K562 (cell line): ENCODE data around the gene WDR90. TPM values are rescaled to one million over a fixed set of nuclear protein-coding genes. Genes with fewer than 3 reads are reported as not detected.
"Not testable (repeated sequence)": the region's sequence is repeated elsewhere in the genome, so short reads cannot be mapped to it uniquely, and the experiment has no call there.

Experiments used
- ATAC-seq: fragments of 200-7000 bp; cut with Tn5 transposase; 3 replicates; pipeline ENCODE4 v1.9.1; 2020; ENCODE audit warnings: moderate library complexity
- BruUV-seq: library from RNA; stranded (reverse); fragments of 400-500 nt; replicated peaks from 2 replicates; lab custom pipeline; 2021; lab: Mats Ljungman, UMichigan
- CTCF ChIA-PET: fragments of 300-600 bp; formaldehyde crosslinking; extraction: SDS; loops from one replicate; lab custom pipeline; 2021; ENCODE audit warnings: low intra/inter-chr PET ratio; lab: Yijun Ruan, JAX
- POLR2A ChIA-PET: fragments of 300-600, 350-650 bp; sonication (Branson Sonifier 250); formaldehyde crosslinking; extraction: SDS; loops from one replicate; lab custom pipeline; 2021; ENCODE audit warnings: antibody characterized with exemption, inconsistent platforms; lab: Yijun Ruan, JAX
- DNase-seq, 4 experiments: peaks; one replicate each; pipeline versions ENCODE4 v3.0.0 to v3.0.0-alpha.2; 2011 to 2018; ENCODE audit warnings: low spot score in 3 of 4, mixed read lengths in 3 of 4; ENCODE audit errors: extremely low read depth in 1 of 4
- FAIRE-seq: peaks from 2 replicates; lab custom pipeline; 2011; peaks lifted over from hg19 to GRCh38; lab: Jason Lieb, UNC
- H2AFZ ChIP-seq: 2 replicates; pipeline ENCODE4 v1.6.0; 2011; ENCODE audit warnings: low read depth, low read length, control low read depth, inconsistent platforms
- H3K27ac ChIP-seq: fragments of 200-600 bp; 3 replicates; pipeline ENCODE4 v1.8.0; 2011; ENCODE audit warnings: low read depth, mild to moderate bottlenecking, control low read depth, inconsistent platforms, low read length, moderate library complexity, mixed read lengths; ENCODE audit errors: extremely low read depth
- H3K27me3 ChIP-seq, 2 experiments: fragments of 300-600 bp in 1 of 2; 2 replicates in 1 of 2; 3 replicates in 1 of 2; pipeline versions ENCODE4 v1.6.0 to v1.8.0; 2011; ENCODE audit warnings: inconsistent platforms in 2 of 2, low read length in 2 of 2, mild to moderate bottlenecking in 1 of 2, mixed read lengths in 1 of 2, moderate library complexity in 1 of 2; ENCODE audit not compliant: control insufficient read depth in 2 of 2, insufficient read depth in 2 of 2
- H3K36me3 ChIP-seq: fragments of 300-600 bp; 3 replicates; pipeline ENCODE4 v1.8.0; 2011; ENCODE audit warnings: mild to moderate bottlenecking, low read length, inconsistent platforms; ENCODE audit not compliant: control insufficient read depth, insufficient read depth
- H3K4me1 ChIP-seq, 2 experiments: fragments of 200-600 bp in 1 of 2; replicated peaks in 1 of 2; 2 replicates in 1 of 2; 3 replicates in 1 of 2; pipeline versions ENCODE4 v1.5.1 to v1.8.0; 2011; ENCODE audit warnings: inconsistent platforms in 2 of 2, low read length in 2 of 2, mild to moderate bottlenecking in 1 of 2, mixed read lengths in 1 of 2, moderate library complexity in 1 of 2; ENCODE audit not compliant: control insufficient read depth in 2 of 2, insufficient read depth in 2 of 2
- H3K4me2 ChIP-seq: 2 replicates; pipeline ENCODE4 v1.6.1; 2011; ENCODE audit warnings: low read length, control low read depth, inconsistent platforms, mixed read lengths; ENCODE audit not compliant: insufficient read depth
- H3K4me3 ChIP-seq: fragments of 200-600 bp; sonication (generic), shearing (Covaris generic); 2 replicates; pipeline ENCODE4 v1.5.1; 2016; ENCODE audit warnings: control low read depth, inconsistent platforms
- H3K79me2 ChIP-seq: fragments of 200-600 bp; 3 replicates; pipeline ENCODE4 v1.8.0; 2011; ENCODE audit warnings: low read length, inconsistent platforms; ENCODE audit not compliant: control insufficient read depth, insufficient read depth
- H3K9ac ChIP-seq, 2 experiments: 2 replicates each; pipeline versions ENCODE4 v1.6.0 to v1.6.1; 2011; ENCODE audit warnings: low read depth in 2 of 2, low read length in 2 of 2, control low read depth in 1 of 2, inconsistent platforms in 1 of 2, mild to moderate bottlenecking in 1 of 2, mixed read lengths in 1 of 2; ENCODE audit not compliant: insufficient read depth in 1 of 2
- H3K9me1 ChIP-seq: one replicate; pipeline ENCODE4 v1.6.0; 2011; ENCODE audit warnings: inconsistent platforms, mild to moderate bottlenecking, low read length, moderate library complexity; ENCODE audit not compliant: control insufficient read depth, insufficient read depth
- H3K9me3 ChIP-seq: replicated peaks from 2 replicates; pipeline ENCODE4 v1.5.1; 2011; ENCODE audit warnings: low read depth, low read length, inconsistent platforms; ENCODE audit not compliant: control insufficient read depth, insufficient read depth
- H4K20me1 ChIP-seq: replicated peaks from 2 replicates; pipeline ENCODE4 v1.6.1; 2011; ENCODE audit warnings: low read length, inconsistent platforms, mixed read lengths; ENCODE audit not compliant: control insufficient read depth, insufficient read depth
- ARID4B ChIP-seq: sonication (generic); formaldehyde crosslinking; IDR thresholded peaks from 2 replicates; pipeline ENCODE4 v1.8.0; 2022; ENCODE audit warnings: mild to moderate bottlenecking, missing genetic modification reagents
- CREM ChIP-seq: IDR thresholded peaks from 2 replicates; pipeline ENCODE4 v1.6.1; 2014; ENCODE audit warnings: antibody characterized with exemption, low read depth
- KDM1A ChIP-seq, 2 experiments: fragments of 450-650 bp; IDR thresholded peaks; 2 replicates each; pipeline ENCODE4 v1.6.1; 2016; ENCODE audit warnings: mild to moderate bottlenecking in 2 of 2
- PHF21A ChIP-seq: fragments of 450-650 bp; IDR thresholded peaks from 2 replicates; pipeline ENCODE4 v1.6.1; 2017; ENCODE audit warnings: low read depth, borderline replicate concordance
- REST ChIP-seq, 2 experiments: fragments of 450-650 bp; formaldehyde crosslinking in 1 of 2; IDR thresholded peaks; 2 replicates each; pipeline versions ENCODE4 v1.4.0 to v1.6.1; 2014 to 2020; ENCODE audit warnings: mild to moderate bottlenecking in 2 of 2, borderline replicate concordance in 1 of 2, low read depth in 1 of 2
- SMARCA4 ChIP-seq: fragments of 450-650 bp; IDR thresholded peaks from 2 replicates; pipeline ENCODE4 v1.6.1; 2016
- WGBS: fragments of 100-300 bp; shearing (Covaris generic); methylation state at CpG from one replicate; pipeline ENCODE4 v1.1.6; 2016; ENCODE audit warnings: low coverage, mixed read lengths; ENCODE audit not compliant: insufficient coverage; ENCODE audit errors: missing lambda C conversion rate; 5-methylcytosine and 5-hydroxymethylcytosine counted together
- in situ Hi-C: fragments of 300-500 bp; cut with MboI; formaldehyde crosslinking; loops from 4 replicates; pipeline ENCODE4 v1.15.0; 2018; ENCODE audit warnings: inconsistent platforms, mixed read lengths
- intact Hi-C: fragments of 100-400 bp; cut with micrococcal nuclease; formaldehyde crosslinking; loops from 2 replicates; pipeline ENCODE4 v1.14.2; 2022
- polyA plus RNA-seq, 8 experiments: library from polyadenylated mRNA; depleted of rRNA in 4 of 8; stranded (reverse) in 5 of 8; unstranded in 3 of 8; fragments of >200 nt; fragmentation: Nextera tagmentation in 2 of 8; fragmentation: Illumina TruSeq in 1 of 8; extraction: Ambion mirVana in 2 of 8; extraction: Trizol in 1 of 8; gene quantifications; 2 replicates each; pipeline versions ENCODE4 v1.2.1 to v1.2.3, GENCODE V29; 2011 to 2014; ENCODE audit warnings: inconsistent platforms in 1 of 8, missing spikeins in 1 of 8
- total RNA-seq, 7 experiments: library from RNA; depleted of rRNA in 6 of 7; stranded (reverse); fragments of >200 nt in 6 of 7; fragmentation: Illumina TruSeq in 2 of 7; extraction: Trizol in 2 of 7; gene quantifications; 2 replicates each; pipeline versions ENCODE4 v1.2.1 to v1.2.3, GENCODE V29; 2011 to 2021; ENCODE audit warnings: low replicate concordance in 1 of 7

Gene WDR90
- total and polyA plus RNA-seq, 9 of the 15 experiments (the other 6 are each of a cell fraction or from before 2014, with no cell fraction given), result 0.44 to 12.6 (median 3.3) TPM

GRCh38 chr16:712740-713250 lies 63.6 kb downstream of the WDR90 start:
- not testable (repeated sequence) for H3K36me3 ChIP-seq; H3K9me3 ChIP-seq; H3K4me3 ChIP-seq; H3K27ac ChIP-seq; H3K4me2 ChIP-seq; H3K27me3 ChIP-seq; H2AFZ ChIP-seq; H3K9ac ChIP-seq; H3K9me1 ChIP-seq; BruUV-seq; TF ChIP-seq REST (CRISPR knock-in tag; IDR thresholded peaks at IDR 0.05; ENCODE audit: low read depth)
- Histone ChIP-seq H4K20me1 (peaks cover 20% of the 10 kb centered on the region; the same call in 1 of the 2 replicates), H3K79me2 (peaks cover 12% of the 10 kb centered on the region), H3K4me1 (peaks cover 7 to 69% of the 10 kb centered on the region in 2 experiments; a peak in 3 of 5 replicates)
- ChIA-PET CTCF (interaction anchor here (0.6 to 4.5 kb wide), 4 partner anchors 30 to 390 kb away, joined by 4 to 73 read pairs (median 10); no protein-coding TSS in a partner anchor), POLR2A (interaction anchor here (0.7 to 1.2 kb wide), 3 partner anchors 8 to 94 kb away, joined by 3 read pairs; partner anchors contain the start of gene ANTKMT)
- intact Hi-C loops (loop anchor here (5.0 kb wide), 1 partner anchor 95 kb away; no protein-coding TSS in a partner anchor), in situ Hi-C loops (loop anchor here (5.0 to 10.0 kb wide), 2 partner anchors 75 to 342 kb away; partner anchors contain the start of genes CHTF18 and RPUSD1)
- FAIRE-seq (peak; percentile 96), DNase-seq (peak in 2 of 4 experiments; percentile 46 to 85), ATAC-seq (peak; percentile 29)
- WGBS, result 27% methylated on average over 13 of the region's 13 CpGs
- TF ChIP-seq CREM, result 0 out of 2 replicates have a peak, but pooled peaks have one; percentile 15
- 0 out of 4 replicates have a peak, but pooled peaks of 1 of the 2 experiments have one; percentile 7 for TF ChIP-seq KDM1A (IDR thresholded peaks at IDR 0.05)
- 0 out of 2 replicates have a peak, but pooled peaks have one; percentile 22 for TF ChIP-seq SMARCA4
- peak; percentile 62; the same call in 1 of the 2 replicates for TF ChIP-seq REST (IDR thresholded peaks at IDR 0.05; ENCODE audit: borderline replicate concordance)
- 0 out of 2 replicates have a peak, but pooled peaks have one; percentile 45 for TF ChIP-seq ARID4B
- TF ChIP-seq PHF21A, result 0 out of 2 replicates have a peak, but pooled peaks have one; percentile 28
